SK-N-SH (cell line): Measurements from ENCODE around the gene COL4A4. TPM values are rescaled to one million over a fixed set of nuclear protein-coding genes. Genes with fewer than 3 reads are reported as not detected.

ENCODE experiments used
- CTCF ChIP-seq: fragments of 200-600 bp; sonication (generic); IDR thresholded peaks from 2 replicates; pipeline ENCODE4 v1.6.1; 2017; ENCODE audit warnings: antibody characterized with exemption, mild to moderate bottlenecking, moderate library complexity
- EZH2phosphoT487 ChIP-seq: fragments of 200-600 bp; sonication (generic); IDR thresholded peaks from 2 replicates; pipeline ENCODE4 v1.6.1; 2017; ENCODE audit warnings: low read depth, mixed run types, mild to moderate bottlenecking, antibody characterized with exemption, moderate library complexity, borderline replicate concordance
- FOXM1 ChIP-seq: IDR thresholded peaks from 2 replicates; pipeline ENCODE4 v1.4.0; 2012; ENCODE audit warnings: low read depth, mild to moderate bottlenecking
- IRF3 ChIP-seq: fragments of 150-350 bp; IDR thresholded peaks from 2 replicates; pipeline ENCODE4 v1.6.1; 2016; ENCODE audit warnings: mild to moderate bottlenecking, low read depth, low read length
- MXI1 ChIP-seq: IDR thresholded peaks from 2 replicates; pipeline ENCODE4 v1.6.1; 2012; ENCODE audit warnings: mild to moderate bottlenecking, low read depth, low read length, improper control_type of control experiment
- NFIC ChIP-seq: IDR thresholded peaks from 2 replicates; pipeline ENCODE4 v1.4.0; 2012; ENCODE audit warnings: borderline replicate concordance
- POLR2AphosphoS5 ChIP-seq: IDR thresholded peaks from 2 replicates; pipeline ENCODE4 v1.6.1; 2012; ENCODE audit warnings: low read depth, low read length
- RAD21 ChIP-seq: IDR thresholded peaks from 2 replicates; pipeline ENCODE4 v1.6.1; 2012; ENCODE audit warnings: mild to moderate bottlenecking, low read length
- RCOR1 ChIP-seq: fragments of 150-350 bp; IDR thresholded peaks from 2 replicates; pipeline ENCODE4 v1.6.1; 2017; ENCODE audit warnings: antibody characterized with exemption, low read length
- REST ChIP-seq: IDR thresholded peaks from 2 replicates; pipeline ENCODE4 v1.6.1; 2012; ENCODE audit warnings: mild to moderate bottlenecking, low read depth, low read length, moderate library complexity
- SMC3 ChIP-seq: IDR thresholded peaks from 2 replicates; pipeline ENCODE4 v1.6.1; 2012; ENCODE audit warnings: low read depth, low read length, improper control_type of control experiment
- TCF12 ChIP-seq: IDR thresholded peaks from 2 replicates; pipeline ENCODE4 v1.4.0; 2012
- ZBTB33 ChIP-seq: IDR thresholded peaks from 2 replicates; pipeline ENCODE4 v1.4.0; 2012; ENCODE audit warnings: low read depth, borderline replicate concordance
- polyA plus RNA-seq, 3 experiments: library from polyadenylated mRNA; depleted of rRNA; stranded (reverse); fragments of >200 nt; gene quantifications; 2 replicates each; pipeline ENCODE4 v1.2.3, GENCODE V29; 2012

COL4A4 gene
- polyA plus RNA-seq, 1 of the 3 experiments (the other 2 are of a cell fraction): not detected

GRCh38 chr2:226969417-226970080 lies 194.5 kb downstream of the COL4A4 start (continued):
- TF ChIP-seq NFIC (peak; percentile 15; the same call in 1 of the 2 replicates), RCOR1 (no peak), ZBTB33 (no peak), SMC3 (no peak), IRF3 (no peak), REST (no peak), FOXM1 (no peak), TCF12 (peak; percentile 83), RAD21 (no peak), EZH2phosphoT487 (no peak), CTCF (no peak), POLR2AphosphoS5 (no peak), MXI1 (no peak)
